Loucy (cell line): ENCODE results near the gene ATAT1.
"Not testable (repeated sequence)": the region's sequence is repeated elsewhere in the genome, so short reads cannot be mapped to it uniquely, and the experiment has no call there.

Experiments
- H2AFZ ChIP-seq: fragments of 200-600 bp; sonication (generic); 2 replicates; pipeline ENCODE4 v1.6.0; 2016; ENCODE audit warnings: antibody characterized with exemption, mild to moderate bottlenecking, low read length, moderate library complexity
- H3F3A ChIP-seq: fragments of 200-600 bp; 2 replicates; pipeline ENCODE4 v1.6.0; 2016; ENCODE audit warnings: antibody characterized with exemption, low read depth, mild to moderate bottlenecking
- H3K27me3 ChIP-seq: fragments of 200-600 bp; sonication (generic); 2 replicates; pipeline ENCODE4 v1.6.1; 2014; ENCODE audit warnings: low read length, mild to moderate bottlenecking; ENCODE audit not compliant: insufficient read depth, poor library complexity, severe bottlenecking
- H3K36me3 ChIP-seq: fragments of 200-600 bp; sonication (generic); 2 replicates; pipeline ENCODE4 v1.6.1; 2016; ENCODE audit warnings: low read length; ENCODE audit not compliant: insufficient read depth
- H3K4me1 ChIP-seq: fragments of 200-600 bp; sonication (generic); 2 replicates; pipeline ENCODE4 v1.5.1; 2014; ENCODE audit warnings: low read length, mild to moderate bottlenecking; ENCODE audit not compliant: insufficient read depth, poor library complexity, severe bottlenecking
- H3K4me2 ChIP-seq: fragments of 200-600 bp; sonication (generic); 2 replicates; pipeline ENCODE4 v1.6.0; 2014; ENCODE audit warnings: antibody characterized with exemption, low read length, low read depth, mild to moderate bottlenecking; ENCODE audit not compliant: poor library complexity, severe bottlenecking
- H3K4me3 ChIP-seq: fragments of 200-600 bp; sonication (generic); 2 replicates; pipeline ENCODE4 v1.5.1; 2014; ENCODE audit warnings: low read length, mild to moderate bottlenecking, mixed read lengths; ENCODE audit not compliant: poor library complexity, severe bottlenecking
- H3K79me2 ChIP-seq: fragments of 200-600 bp; sonication (generic); 2 replicates; pipeline ENCODE4 v1.6.1; 2014; ENCODE audit warnings: low read length; ENCODE audit not compliant: insufficient read depth
- H3K9ac ChIP-seq: fragments of 200-600 bp; sonication (generic); 2 replicates; pipeline ENCODE4 v1.6.0; 2014; ENCODE audit warnings: mild to moderate bottlenecking, low read depth, low read length, moderate library complexity; ENCODE audit not compliant: poor library complexity, severe bottlenecking
- H3K9me2 ChIP-seq: fragments of 200-600 bp; sonication (generic); replicated peaks from 2 replicates; pipeline ENCODE4 v1.6.1; 2016; ENCODE audit warnings: low read depth, low read length, mixed read lengths
- H3K9me3 ChIP-seq: fragments of 200-600 bp; sonication (generic); 2 replicates; pipeline ENCODE4 v1.6.1; 2014; ENCODE audit warnings: mild to moderate bottlenecking, antibody characterized with exemption, low read length, low read depth; ENCODE audit not compliant: insufficient read depth
- H4K20me1 ChIP-seq: fragments of 200-600 bp; sonication (generic); 2 replicates; pipeline ENCODE4 v1.6.0; 2014; ENCODE audit warnings: antibody characterized with exemption, low read length, mild to moderate bottlenecking; ENCODE audit not compliant: insufficient read depth, poor library complexity, severe bottlenecking
- EZH2phosphoT487 ChIP-seq: fragments of 200-600 bp; IDR thresholded peaks from 2 replicates; pipeline ENCODE4 v1.6.1; 2018; ENCODE audit warnings: antibody characterized with exemption, mild to moderate bottlenecking, moderate library complexity, borderline replicate concordance
- TF ChIP-seq, protein P1 (sequence below): fragments of 200-600 bp; sonication (generic); conservative IDR thresholded peaks from 2 replicates; pipeline ENCODE4 v1.5.1; 2014; ENCODE audit warnings: mild to moderate bottlenecking, antibody characterized with exemption, low read length

Gene ATAT1

GRCh38 chr6:30597315-30598144, 29.1 kb upstream of the ATAT1 start:
- H3K36me3 ChIP-seq: peaks cover 27% of the 10 kb centered on the region; the same call in 1 of the 2 replicates
- H3F3A ChIP-seq, H2AFZ ChIP-seq, H3K4me1 ChIP-seq, H3K9me3 ChIP-seq, H4K20me1 ChIP-seq, H3K4me2 ChIP-seq, H3K79me2 ChIP-seq, H3K27me3 ChIP-seq, H3K9ac ChIP-seq, H3K9me2 ChIP-seq, H3K4me3 ChIP-seq: not testable (repeated sequence)
- TF ChIP-seq, protein P1, sequence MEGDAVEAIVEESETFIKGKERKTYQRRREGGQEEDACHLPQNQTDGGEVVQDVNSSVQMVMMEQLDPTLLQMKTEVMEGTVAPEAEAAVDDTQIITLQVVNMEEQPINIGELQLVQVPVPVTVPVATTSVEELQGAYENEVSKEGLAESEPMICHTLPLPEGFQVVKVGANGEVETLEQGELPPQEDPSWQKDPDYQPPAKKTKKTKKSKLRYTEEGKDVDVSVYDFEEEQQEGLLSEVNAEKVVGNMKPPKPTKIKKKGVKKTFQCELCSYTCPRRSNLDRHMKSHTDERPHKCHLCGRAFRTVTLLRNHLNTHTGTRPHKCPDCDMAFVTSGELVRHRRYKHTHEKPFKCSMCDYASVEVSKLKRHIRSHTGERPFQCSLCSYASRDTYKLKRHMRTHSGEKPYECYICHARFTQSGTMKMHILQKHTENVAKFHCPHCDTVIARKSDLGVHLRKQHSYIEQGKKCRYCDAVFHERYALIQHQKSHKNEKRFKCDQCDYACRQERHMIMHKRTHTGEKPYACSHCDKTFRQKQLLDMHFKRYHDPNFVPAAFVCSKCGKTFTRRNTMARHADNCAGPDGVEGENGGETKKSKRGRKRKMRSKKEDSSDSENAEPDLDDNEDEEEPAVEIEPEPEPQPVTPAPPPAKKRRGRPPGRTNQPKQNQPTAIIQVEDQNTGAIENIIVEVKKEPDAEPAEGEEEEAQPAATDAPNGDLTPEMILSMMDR: peak; percentile 83

DNA sequence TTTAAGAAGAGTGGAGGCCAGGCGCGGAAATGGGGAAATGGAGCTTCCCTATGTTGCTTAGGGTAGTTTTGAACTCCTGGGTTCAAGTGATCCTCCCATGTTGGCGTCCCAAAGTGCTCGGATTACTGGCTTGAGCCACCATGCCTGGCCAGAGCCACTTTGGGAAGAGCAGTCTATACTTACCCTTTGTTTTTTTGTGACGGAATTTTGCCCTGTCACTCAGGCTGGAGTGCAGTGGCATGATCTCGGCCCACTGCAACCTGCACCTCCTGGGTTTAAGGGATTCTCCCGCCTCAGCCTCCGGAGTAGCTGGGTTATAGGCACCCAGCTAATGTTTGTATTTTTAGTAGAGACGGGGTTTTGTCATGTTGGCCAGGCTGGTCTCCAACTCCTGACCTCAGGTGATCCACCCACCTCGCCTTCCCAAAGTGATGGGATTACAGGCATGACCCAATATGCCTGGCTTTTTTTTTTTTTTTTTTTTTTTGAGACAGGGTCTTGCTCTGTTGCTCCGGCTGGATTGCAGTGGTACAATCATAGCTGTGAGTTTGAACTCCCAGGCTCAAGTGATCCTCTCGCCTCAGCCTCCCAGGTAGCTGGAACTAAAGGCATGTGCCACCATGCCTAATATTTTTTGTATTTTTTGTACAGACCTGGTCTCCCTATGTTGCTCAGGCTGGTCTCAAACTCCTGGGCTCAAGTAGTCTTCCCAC, 27.6 kb upstream of the ATAT1 start:
- Histone ChIP-seq H3K4me2 (no peak overlapping the region), H3K36me3 (peaks cover 39% of the 10 kb centered on the region; the same call in 1 of the 2 replicates), H3K9me3 (no peaks in the 10 kb centered on the region), H3K4me1 (no peaks in the 10 kb centered on the region), H3K9me2 (no peaks in the 10 kb centered on the region), H3K79me2 (no peaks in the 10 kb centered on the region), H4K20me1 (peaks cover under 1% of the 10 kb centered on the region), H3K9ac (no peak overlapping the region), H3K27me3 (no peaks in the 10 kb centered on the region), H3K4me3 (no peak overlapping the region), H2AFZ (no peak overlapping the region), H3F3A (peaks cover 5% of the 10 kb centered on the region; the same call in 1 of the 2 replicates)
- TF ChIP-seq EZH2phosphoT487: no peak
- TF ChIP-seq, protein P1: no peak

DNA sequence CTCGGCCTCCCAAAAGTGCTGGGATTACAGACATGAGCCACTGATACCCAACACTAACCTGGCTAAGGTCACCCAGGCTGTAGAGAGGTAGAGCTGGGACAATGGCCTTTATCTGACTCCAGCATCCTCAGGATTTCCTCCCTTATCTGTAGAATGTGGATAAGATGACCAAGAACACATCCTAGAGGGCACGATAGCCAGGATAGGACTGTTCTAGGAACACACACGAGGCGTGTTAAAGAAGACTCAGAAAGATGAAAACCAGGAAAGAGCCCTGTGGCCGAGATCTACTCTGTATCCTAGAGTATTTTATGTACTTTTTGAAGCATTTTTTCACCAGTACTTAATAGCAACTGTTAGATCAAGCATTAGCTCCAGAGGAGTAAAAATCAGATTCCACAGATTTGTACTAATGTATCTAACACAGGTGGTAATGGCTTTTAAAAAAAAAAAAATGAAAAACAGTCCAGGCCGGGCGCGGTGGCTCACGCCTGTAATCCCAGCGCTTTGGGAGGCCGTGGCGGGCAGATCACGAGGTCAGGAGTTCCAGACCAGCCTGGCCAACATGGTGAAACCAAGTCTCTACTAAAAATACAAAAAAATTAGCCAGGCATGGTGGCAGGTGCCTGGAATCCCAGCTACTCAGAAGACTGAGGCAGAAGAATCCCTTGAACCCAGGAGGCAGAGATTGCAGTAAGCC, 26.9 kb upstream of the ATAT1 start:
- Histone ChIP-seq H3K36me3 (peaks cover 46% of the 10 kb centered on the region; the same call in 1 of the 2 replicates), H3K4me1 (no peaks in the 10 kb centered on the region)

More for the DNA sequence above, 26.9 kb upstream of the ATAT1 start:
- TF ChIP-seq, protein P1: no peak
- TF ChIP-seq EZH2phosphoT487: no peak
- no peaks in the 10 kb centered on the region for H4K20me1 ChIP-seq
- H3K79me2 ChIP-seq: no peaks in the 10 kb centered on the region
- H3K9me3 ChIP-seq: no peaks in the 10 kb centered on the region
- H3K4me2 ChIP-seq: no peak overlapping the region
- H3K9ac ChIP-seq: no peak overlapping the region
- H3K27me3 ChIP-seq: no peaks in the 10 kb centered on the region
- H3K9me2 ChIP-seq: no peaks in the 10 kb centered on the region
- H3F3A ChIP-seq: peaks cover 5% of the 10 kb centered on the region; the same call in 1 of the 2 replicates
- no peak overlapping the region for H3K4me3 ChIP-seq
- no peak overlapping the region for H2AFZ ChIP-seq
